Inferior parietal cortex (tissue), 1 donor: ENCODE measurements around the gene KDR.

Source experiments
- DNase-seq: peaks from one replicate; pipeline ENCODE4 v3.0.0-alpha.2; 2016; ENCODE audit errors: extremely low spot score

Gene KDR

DNA sequence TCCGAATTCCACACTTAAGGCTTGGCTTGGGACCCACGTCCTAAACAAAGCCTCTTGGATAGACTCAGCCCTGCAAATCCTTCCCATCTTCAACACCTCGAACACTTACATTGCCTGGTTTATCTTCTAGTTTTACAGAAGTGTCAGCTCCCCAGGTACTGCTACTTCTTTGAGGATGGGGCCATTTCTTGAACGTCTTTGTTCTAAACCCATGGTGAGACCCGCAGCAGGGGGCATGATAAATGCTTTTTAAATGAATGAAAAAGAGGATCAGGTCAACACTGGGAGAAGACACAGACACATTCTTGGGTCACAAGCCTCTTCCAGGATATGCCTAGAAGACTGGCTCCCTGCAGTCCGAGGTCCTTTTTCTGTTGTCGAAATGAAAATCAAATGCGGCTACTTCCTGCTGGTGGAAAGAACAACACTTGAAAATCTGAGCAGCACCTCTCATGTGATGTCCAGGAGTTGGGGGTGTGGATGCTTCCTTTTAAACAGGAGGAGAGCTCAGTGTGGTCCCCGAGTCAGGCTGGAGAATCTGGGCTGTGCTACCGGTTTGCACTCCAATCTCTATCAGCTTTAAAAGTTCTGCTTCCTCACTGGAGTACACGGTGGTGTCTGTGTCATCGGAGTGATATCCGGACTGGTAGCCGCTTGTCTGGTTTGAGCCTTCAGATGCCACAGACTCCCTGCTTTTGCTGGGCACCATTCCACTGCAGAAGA, 45.8 kb downstream of the KDR start:
- no peak for DNase-seq

DNA sequence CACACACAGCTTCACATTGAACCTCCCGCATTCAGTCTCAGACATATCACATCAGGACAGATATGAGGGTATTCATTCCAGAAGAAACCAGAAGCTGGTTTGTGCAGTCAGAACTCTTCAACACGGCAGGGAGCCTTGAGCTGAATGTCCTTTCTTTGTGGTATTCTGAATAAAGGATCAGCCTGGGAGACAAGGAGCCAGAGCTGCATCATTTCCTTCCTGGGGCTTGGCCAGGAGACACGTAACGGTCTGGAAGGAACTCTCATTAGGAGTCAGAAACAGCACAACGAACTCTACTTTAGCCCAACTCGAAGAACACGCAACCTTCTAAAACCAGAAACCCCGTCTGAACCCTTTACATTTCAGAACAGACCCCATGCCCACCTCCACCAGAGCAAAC, 46.4 kb downstream of the KDR start:
- DNase-seq, result no peak

DNA sequence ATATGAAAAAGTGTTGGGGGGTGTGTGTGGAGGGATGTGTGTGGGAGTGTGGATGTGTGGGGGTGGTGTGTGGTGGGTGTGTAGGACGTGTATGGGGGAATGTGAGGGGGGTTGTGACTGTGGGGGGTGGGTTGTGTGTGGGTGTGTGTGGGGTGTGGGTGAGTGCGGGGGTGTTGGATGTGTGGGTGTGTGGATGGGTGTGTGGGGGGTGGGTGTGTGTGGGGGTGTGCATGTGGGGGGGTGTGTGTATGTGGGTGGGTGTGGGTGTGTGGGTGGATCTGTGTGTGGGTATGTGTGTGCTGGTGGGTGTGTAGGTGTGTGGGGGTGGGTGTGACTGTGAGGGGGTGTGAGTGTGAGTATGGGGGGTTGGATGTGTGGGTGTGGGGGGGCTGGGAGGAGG, 47.8 kb downstream of the KDR start:
- no peak for DNase-seq

DNA sequence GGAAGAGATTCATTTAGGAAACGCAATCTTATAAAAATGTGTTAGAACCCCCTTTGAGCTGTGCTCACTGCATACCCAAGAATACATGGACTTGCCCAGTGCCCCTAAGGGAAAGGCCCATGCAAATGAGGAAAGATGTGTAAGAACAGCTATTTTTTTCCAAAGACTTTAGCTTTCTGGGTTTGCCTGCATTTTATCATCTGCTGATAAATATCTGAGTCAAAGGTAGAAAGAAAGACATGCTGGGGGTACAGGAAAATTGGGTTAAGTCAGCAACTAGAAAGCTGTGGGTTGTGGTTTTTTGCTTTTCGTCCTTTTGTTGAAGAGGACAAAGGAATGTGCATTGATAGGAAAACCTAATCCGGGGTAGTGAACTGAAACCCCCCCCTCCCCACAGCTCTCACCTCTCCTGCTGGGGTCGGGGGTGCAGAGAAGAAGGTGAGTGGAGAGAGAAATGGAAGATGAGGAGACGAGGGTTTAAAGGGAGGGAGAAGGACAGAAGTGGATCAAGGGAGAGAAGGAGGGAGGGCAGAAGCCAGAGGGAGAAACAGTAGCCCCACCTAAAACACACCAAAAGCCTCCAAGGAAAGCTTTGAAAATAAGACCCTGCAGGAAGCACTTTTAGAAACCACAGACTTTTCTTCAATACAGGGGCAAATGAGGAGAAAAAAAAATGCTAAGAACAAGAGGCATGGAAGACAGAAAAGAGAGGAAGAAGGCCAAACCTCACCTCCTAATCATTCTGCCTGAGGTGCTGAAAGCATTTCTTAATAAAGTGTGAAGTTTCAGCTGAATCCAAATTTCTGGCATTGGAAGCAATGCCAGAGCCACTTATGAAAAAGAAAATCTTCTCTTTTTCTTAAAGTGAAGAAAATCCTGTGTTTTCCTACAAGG, 49.3 kb downstream of the KDR start:
- no peak for DNase-seq

DNA sequence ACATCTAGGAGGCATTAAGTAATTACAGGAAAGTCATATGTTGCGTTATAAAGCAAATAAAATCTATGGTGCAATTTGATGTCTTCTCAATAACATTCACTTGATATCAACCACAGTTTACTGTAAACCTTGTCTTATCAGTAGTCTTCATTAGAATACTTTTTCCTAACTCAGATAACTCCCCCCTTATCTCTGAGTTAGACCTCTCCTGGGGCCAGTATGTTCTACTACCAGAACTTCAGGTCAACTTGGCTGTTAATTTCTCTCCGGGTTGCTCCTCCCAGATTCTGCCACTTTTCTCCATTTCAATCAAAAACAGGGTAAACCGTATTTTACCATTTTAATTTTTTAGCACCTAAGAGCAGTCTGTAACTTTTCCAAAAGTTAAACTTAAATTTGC, 50.0 kb downstream of the KDR start:
- DNase-seq, result no peak

DNA sequence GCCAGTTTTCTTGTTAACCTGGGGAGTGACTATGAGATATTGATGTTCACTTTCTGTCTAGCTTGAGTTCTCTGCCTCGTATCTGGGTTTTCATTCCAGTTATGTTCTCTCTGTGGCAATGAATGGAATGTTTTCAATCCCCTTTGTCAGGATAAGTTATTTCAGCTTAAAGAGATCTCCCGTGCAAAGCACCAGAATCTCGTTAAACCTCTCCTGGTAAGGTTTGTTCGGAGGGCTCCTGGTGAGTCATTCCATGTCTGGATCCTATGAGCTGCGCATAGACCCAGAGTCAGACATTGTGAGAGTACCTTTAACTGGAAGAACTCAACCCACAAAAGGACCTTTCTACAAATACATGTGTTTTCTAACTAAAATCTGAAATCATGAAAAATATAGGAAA, 51.0 kb downstream of the KDR start:
- no peak for DNase-seq

DNA sequence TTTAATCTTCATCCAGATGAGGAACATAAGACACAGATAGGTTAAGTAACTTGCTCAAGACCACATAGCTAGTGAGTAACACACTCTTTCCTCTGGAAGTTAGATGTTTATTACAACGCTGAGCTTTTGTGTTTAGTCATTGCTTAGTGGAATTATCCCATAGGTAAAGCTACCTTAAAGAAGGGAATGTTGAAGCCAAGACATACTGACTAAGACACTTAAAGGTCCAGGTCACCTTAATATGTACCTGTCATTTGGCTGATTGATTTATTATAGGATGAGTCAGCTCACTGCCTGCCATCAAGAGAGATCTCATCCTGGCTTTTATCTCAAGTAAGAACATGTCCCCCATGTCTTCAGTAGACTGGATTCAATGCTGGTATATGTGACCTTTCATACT, 53.4 kb downstream of the KDR start:
- no peak for DNase-seq

DNA sequence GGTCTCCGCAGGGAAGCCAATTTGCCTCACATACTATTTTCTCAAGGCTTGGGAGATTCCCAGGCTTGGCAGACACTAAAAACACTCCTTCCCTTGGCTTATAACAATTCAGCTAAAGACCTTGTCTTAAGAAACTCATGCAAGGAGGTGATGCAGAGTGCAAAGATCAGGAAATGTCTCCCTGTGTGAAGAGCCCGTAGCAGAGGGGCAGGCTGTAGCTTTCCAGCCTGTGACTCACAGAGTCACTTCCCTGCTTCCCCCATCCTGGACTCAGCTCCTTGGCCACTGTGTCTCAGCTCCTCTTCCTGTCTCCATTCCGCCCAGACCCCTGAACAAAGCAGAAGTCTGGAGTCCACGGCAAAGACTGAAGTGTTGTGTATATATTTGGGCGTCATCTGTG, 56.1 kb downstream of the KDR start:
- DNase-seq, result no peak

DNA sequence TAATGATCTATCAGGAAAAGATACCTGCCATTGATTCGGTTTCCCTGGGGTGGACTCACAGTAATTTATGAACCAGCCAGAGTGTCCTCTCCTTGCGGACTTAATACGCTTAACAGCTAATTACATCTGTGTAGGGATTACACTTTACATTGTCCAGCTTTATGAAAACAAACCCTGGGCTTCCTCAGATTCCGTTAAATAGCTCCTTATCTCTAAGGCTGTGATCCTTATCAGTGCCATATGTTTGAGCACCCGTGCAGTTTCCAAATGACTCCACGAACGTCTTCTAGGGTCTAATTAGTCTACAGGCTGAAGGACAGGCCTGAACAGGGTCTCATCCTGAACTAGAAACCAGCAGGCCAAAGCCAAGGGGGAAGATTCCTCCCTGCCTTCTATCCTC, 56.9 kb downstream of the KDR start:
- no peak for DNase-seq

DNA sequence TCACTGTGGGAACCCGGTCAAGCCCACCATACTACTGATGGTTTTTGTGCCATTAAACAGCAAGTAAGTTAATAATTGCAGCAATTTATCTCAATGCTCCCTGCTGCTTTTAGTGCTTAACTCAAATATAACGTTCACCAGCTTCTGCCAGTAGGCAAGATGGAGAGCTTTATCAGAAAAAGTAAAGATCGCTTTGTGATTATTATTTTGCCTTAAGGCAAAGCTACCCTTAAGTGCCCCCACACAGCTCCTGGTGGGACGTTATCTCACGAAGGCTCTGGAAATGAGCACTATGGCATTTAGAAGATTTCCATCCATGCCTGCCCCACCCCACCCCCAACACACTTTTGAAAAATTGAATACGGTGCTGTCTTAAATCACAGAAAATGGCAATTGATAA, 59.4 kb downstream of the KDR start:
- no peak for DNase-seq

DNA sequence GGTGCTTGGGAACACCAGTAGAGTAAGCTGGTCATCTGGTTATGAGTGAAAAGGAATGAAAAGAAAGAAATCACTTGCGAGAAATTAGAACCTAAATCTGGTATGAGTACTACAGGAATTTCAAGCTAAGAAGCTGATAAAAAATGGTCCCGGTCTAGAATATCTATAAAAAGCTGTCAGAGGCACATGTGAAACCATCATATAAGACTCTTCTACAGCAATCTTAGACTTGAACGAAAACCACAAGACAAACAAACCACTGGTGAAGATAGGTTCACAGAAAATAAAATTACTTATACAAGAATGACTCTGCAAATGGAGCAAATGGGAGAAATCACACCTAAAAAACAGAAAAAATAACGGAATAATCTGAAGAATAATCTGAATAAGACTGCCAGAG, 69.9 kb downstream of the KDR start:
- no peak for DNase-seq

DNA sequence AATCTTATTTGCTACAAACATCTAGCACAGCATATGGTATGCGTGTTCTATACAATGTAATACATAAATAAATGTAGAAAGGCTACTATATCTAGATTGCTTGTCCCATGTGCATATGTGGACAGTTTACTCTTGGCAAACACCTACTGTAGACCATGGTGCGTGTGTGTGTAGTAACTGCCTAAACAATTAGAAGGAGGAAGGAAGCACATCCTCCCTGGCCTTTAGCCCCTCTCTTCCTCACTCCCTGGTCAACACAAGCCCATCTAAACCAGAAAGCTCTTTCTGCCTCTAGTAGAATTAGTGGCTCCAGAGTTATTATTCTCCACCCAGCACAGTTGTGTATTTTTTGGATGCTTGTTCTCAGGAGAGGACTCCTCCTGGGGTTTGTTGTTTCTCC, 73.9 kb downstream of the KDR start:
- DNase-seq, result no peak

DNA sequence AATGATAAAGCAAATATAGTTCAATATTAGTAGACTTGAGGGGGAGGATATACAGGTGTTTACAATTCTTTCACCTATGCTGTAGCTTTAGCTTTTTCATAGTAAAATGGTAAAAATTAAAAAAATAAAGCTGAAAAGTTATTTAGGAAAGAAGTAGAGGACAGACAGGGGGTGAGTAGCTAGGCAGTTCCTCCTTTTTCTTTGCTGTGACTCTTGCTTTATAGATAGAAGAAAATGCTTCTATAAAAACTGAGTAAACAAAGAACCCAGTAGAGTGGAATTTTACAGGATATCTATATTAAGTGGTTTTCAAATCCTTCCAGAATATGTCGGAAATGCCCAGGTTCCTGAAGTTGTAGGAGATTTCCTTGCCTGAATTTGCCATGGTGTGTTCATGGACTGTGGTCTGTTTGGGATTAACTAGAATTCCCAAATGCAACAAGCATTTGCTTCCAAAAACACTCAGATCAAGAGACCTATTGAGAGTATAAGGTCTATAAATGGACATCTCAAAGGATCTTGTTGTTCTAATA, 74.9 kb downstream of the KDR start:
- no peak for DNase-seq

DNA sequence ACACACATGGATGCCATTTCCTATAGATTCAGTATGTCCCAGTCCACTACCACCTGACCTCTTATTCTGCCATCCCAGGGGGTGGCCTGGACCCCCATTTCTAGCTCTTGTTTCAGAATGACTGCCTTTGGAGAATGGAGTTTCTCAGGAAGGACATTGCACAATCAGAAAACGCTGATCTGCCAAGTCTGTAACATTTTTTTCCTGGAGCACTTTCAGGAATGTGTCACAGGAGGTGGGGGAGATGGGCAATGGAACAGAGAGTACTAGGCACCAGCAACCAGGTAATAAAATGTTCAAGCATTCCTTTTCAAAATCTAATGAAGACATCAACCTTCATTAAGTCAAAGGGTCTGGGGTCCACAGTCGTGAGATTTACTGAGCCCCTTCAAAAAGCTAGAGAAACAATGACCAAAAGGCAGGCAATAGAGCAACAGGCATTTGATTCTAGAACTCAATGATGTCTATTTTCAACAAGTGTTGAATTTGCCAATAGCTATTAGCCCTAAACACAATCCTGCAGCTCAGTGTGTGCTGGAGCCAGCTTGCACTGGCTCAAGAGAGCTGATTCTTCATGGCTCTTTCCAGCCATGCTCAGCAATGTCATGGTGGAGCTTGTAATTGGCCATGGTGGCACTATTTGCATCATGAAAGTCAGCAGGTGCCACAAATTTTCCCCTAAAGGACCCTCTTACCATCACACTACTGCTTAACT, 87.1 kb downstream of the KDR start:
- no peak for DNase-seq

DNA sequence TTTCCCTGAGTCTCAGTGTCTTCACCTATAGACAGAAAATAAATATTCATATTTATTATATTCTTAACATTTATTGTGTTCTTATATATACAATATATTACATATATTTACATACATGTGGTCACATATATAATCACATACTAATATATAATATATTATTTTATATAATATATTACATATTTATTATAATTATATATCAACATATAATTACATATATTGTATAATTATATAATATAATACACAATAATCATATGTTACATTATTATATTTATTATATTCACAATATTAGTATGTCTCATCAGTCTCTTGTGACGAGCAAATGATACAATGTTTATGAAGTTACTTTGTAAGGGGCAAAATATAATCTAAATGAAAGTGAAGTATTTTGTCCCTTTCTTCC, 87.7 kb downstream of the KDR start:
- DNase-seq, result no peak

DNA sequence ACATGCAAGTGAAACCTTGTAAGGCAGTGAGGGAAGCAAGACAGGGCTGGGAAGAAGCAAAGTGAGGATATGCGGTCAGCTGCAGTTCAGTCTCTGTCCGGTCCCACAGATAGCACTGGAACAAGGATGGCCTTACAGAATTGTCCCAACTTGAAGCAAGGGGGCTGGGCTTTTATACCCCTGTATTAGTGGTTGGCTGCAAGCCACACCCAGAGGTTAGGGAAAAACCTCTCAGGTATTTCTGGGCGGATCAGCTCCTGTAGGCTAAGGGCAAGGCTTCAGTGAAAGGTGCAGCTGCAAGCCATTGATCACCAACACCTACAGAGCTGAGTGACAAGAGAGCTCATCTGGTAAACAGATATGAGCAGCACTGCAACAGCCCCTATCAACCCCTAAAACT, 89.0 kb downstream of the KDR start:
- DNase-seq, result no peak

DNA sequence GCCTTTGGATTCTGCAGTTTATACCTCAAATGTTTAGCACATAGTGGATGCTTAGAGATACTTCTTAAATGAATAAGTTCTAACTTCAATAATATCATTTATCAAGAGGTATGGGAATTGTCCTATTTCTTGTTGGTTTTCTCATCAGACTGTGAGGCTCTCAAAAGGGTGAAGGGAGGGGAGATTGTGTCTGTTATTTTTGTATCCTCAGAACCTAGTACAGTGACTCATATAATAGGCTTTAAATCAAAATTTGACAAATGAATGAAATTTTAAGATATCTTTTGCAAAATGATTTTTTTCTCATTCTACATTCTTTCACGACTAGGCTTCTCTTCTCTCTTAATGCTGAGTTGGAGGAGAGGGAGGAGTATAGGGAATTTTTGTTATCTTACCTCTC, 89.5 kb downstream of the KDR start:
- DNase-seq, result no peak

DNA sequence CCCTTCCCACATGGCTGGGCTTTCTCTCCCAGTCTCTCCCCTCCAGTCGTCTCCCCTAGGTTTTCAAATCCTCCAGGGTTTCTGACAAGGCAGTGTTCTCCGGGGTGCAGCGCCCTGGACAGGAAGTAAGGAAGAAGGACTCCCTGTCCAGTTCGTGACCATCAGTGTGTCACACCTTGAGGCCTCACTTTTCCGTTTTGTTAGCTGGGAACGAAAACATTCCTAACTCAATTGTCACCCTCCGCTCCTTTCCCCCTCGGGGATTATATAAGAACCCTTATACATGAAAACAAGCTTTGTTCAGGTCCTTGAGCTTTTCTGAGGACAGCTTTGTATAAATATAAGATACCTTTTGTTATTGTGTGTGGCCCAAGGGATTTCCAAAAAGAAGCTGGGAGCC, 92.1 kb downstream of the KDR start:
- DNase-seq, result no peak

DNA sequence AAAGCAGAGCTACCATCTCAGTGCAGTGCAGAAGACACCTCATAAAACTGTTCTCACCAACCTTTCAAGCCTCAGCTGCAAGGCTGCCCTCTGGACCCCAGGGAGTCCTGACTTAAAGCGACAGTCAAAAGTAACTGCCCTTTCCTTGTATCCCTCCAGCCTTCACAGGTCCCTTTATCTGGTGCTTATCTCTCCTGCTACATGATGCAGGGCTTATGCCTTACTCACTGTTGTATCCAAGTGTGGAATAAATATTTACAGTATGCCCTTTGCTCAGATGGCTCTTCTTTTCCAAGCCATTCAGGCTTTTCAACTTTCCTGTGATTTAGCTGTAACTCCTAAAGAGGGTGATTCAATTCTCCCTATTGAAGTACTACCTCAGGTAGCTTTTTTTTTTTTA, 92.6 kb downstream of the KDR start:
- no peak for DNase-seq

DNA sequence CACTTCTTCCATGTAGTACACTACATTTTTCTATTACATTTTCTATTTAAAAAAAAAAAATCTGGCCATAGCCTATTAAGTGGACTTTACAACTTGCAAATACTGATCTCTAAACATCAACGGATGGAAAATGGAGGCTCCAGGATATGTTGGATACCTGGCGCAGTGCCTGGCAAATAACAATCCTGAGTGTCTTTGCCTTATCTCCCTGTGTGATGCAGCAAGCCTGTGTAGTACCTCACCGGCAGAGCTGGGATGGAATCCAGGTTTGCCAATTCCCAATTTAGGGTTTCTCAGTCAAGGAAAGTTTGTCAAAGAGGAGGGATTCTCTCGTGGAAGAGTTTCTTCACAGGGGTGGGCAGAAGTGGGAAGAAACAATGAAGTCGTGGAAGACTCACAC, 93.2 kb downstream of the KDR start:
- DNase-seq, result no peak

DNA sequence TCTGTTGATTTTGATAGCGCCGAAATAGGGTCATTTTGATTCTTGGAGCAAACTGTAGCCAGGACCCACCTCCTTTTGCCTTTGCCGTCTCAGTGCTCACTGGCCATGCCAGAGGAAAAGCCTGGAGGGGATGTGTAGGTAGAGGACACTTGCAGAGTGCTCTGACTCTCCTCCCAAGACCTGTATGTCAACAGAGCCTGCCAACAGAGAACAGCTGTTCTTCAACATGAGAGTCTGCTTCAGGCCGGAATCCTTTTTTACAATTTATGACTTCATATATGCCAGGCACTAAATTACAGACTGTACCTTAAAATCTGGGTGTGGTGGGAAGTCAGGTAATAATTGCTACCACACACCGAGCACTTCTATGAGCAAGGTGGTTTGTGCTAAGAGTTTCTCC, 94.2 kb downstream of the KDR start:
- DNase-seq, result no peak

DNA sequence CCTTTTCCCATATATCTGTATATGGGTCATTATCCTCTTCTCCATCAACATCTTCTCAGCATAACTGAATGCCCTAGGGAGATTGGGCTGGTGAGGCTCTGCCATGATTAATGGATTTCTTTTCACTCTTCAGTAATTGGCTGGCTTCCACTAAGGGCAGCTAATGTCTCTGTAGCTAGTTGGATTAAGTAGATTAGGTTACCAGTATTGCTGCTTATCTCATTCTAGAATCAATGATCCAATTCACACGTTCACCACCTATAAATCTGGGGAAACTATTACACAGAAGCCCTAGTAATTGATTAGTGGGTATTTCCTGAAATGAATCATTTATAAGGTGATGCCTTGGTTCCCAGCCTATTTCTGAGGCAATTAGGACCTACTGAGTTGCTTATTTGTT, 94.8 kb downstream of the KDR start:
- DNase-seq, result no peak
